ENCODE data around the gene ADAM15.

ADAM15 gene

DNA sequence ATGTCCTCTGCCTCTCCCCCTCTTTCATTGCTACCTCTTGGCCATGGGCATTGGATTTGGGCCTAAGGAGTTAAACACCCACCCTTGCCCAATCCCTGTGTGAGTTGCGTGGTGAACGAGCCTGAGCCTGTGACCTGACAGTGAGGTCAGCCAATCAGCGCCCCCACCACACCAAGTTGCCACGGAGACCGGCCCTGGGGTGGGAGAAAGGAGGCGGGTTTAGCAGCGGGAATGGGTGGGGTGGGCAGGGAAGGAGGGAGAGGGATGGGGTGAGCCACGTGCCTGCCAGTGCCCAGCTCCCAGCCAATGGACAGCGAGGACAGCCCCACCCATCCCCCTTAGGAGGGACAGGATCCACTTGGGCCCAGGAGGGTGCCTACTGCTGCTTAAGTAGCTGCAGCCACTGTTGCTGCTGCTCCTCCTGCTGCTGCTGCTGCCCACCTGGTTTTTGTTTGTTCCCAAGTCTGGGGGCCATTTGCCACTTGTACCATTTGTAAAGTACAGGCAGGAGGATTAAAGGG is 39.0 kb upstream of the ADAM15 start:
- DNase-seq, result no peak

DNA sequence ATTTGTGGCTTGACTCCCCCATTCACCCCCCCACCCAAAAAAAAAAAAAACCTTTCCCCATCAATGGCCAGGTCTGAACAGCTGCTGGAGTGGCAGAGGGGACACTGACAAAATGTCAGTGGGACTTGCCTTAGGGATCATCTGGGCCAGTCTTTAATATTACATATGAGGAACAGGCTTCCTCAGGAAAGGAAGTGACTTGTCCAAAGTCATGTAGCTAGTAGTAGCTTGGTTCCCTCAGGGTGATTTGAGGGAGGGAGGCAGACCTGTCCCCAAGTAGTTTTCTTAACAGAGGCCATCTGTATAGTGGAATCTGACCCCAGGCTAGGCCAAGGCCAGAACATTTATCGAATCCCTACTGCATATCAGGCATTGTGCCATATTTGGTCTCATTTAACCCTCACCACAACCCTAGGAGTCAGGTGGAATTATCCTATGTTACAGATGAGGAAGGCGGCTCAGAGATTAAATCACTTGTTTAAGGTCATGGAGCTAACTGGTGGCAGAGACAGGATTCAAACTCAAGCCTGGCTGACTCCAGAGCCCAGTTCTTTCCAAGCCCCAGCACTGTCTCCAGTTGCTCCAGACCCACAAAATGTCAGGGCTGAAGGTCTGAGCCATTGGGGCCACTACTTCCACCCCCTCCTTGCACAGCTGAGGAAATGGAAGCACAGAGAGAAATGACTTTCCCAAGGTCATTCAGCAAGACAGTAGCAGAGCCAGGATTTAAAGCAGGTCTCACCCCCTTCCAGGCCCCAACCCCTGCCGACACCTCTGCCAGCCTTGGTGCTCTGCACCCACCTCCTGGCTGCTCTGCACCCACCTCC is 38.1 kb upstream of the ADAM15 start:
- no peak for DNase-seq

- no peak for DNase-seq
These were observed 37.5 kb upstream of the ADAM15 start for GRCh38 chr1:155013632-155014031.

GRCh38 chr1:155014709-155015508 is 36.2 kb upstream of the ADAM15 start:
- no peak for DNase-seq

DNA sequence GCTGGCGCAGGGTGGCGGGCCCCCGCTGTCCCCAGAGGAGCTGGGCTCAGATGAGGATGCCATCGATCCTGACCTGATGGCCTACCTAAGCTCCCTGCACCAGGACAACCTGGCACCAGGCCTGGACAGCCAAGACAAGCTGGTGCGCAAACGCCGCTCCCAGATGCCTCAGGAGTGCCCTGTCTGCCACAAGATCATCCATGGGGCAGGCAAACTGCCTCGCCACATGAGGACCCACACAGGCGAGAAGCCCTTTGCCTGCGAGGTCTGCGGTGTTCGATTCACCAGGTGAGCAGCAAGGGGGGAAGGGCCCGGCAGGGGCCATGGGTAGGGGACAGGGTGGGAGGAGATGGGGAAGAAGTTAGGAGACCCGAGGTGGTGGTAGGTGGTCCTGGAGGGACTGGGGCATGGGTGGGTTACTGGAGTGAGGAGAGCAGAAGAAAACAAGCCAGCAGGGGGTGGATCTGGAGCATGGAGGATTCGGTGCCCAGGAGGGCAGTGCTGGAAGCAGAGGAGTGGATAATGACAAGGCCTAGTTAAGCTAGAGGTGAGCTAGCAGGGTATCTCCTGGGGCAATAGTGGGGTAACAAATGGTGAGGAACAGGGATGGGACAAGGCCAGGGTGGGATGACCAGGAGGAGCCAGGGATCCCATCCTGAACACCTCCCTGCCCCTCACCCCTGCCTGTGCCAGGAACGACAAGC is 35.4 kb upstream of the ADAM15 start:
- no peak for DNase-seq

DNA sequence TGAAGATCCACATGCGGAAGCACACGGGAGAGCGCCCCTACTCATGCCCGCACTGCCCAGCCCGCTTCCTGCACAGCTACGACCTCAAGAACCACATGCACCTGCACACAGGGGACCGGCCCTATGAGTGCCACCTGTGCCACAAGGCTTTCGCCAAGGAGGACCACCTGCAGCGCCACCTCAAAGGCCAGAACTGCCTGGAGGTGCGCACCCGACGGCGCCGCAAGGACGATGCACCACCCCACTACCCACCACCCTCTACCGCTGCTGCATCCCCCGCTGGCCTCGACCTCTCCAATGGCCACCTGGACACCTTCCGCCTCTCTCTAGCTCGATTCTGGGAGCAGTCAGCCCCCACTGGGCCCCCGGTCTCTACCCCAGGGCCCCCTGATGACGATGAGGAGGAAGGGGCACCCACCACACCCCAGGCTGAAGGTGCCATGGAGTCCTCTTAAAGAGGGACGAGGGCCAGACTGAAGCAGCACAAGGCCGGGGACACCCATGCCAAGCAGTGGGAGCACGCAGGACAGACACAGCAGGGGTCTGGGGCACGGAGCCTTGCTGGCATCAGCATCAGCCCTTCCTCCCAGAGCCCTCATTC is 34.8 kb upstream of the ADAM15 start:
- DNase-seq, result no peak

DNA sequence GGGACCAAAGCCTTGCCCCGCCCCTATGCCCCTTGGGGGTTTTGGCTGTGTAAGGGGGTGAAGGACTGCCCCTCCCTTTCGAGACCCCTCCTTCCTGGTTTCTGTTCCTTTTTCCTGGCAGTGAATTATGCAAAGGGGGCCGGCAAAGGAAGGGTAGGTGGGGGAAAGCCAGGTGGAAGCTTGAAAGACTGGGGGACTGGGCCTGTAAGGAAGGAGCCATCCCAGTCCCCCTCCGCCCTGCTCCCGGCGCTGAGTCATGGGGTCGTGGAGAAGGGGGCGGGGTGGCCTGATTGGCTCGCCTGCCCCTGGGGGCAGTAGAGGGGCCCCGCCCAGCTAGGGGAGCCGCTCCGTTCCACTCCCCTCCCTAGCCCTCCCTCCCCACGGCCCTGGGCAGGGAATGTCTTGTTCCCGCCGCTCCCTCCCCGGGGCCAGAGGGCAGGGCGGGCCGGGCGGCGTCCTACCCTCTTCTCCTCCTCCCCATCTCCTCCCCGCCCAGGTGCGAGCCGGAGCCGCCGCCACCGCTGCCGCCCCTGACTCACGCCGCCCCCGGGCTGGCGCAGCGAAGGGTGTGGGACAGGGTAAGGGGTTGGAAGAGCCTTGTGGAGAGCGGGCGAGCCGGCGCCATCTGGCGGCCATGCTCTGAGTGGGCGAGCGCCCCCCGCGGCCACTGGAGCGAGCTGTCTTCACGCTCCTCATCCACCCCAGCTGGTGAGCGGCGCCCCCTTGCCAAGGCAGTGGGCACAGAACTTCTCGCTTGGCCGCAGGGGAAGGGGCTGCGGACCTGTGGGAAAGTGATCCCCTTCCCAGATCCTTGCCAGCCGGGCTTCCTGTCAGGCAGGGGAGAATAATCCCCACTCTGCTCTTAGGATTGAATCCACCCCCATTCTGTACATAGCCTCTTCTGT is 33.8 kb upstream of the ADAM15 start:
- no peak for DNase-seq

DNA sequence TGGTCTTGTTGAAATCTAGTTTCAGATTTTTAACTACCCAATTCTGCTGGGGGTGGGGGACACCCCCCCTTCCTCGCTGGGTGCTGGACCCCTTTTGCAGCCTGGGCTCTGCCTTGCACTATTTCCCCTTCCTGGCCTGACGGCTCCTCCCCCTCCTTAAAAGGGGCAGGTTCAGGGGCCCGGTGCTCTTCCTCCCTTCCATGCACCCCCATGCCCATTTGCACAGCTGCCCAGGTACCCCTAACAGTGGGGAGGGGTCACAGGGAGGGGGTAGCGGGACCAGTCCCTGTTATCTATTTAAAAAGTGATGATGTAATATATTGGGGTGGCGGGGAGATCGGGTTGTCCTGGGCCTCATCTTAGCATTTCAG is 33.2 kb upstream of the ADAM15 start:
- no peak for DNase-seq

DNA sequence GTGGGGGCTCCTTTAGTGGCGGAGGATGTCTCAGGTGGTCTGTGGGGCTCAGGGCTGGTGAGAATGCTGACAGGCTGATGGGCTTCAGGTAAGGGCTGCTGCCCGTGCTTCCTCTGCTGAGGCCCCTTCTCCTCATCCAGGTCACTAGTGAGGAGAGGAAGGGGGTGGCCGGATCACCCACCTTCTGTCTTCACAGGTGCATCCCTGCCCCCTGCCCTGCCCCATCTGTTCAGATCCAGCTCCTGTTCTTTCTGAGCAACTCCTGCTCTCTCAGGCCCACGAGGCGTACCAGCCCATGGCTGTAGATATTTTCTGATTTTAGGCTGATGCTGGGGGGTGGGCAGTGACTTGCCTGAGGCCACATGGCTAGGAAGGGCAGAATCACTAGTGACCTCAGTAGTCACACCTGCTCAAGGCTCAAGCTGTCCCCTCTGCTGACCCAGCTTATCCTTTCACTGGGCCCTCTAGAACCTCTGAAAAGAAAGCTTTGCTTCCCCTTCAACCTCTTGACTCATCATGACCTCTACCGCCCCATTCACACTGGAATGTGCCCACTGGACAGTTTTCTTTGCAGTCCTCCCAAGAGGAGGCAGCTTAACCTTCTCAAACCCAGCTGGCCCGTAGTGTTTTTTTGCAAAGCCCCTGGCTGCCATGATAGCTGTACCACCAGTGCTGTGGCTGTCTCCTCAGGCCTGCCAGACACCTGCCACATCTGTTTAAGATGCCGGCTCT is 32.3 kb upstream of the ADAM15 start:
- no peak for DNase-seq

DNA sequence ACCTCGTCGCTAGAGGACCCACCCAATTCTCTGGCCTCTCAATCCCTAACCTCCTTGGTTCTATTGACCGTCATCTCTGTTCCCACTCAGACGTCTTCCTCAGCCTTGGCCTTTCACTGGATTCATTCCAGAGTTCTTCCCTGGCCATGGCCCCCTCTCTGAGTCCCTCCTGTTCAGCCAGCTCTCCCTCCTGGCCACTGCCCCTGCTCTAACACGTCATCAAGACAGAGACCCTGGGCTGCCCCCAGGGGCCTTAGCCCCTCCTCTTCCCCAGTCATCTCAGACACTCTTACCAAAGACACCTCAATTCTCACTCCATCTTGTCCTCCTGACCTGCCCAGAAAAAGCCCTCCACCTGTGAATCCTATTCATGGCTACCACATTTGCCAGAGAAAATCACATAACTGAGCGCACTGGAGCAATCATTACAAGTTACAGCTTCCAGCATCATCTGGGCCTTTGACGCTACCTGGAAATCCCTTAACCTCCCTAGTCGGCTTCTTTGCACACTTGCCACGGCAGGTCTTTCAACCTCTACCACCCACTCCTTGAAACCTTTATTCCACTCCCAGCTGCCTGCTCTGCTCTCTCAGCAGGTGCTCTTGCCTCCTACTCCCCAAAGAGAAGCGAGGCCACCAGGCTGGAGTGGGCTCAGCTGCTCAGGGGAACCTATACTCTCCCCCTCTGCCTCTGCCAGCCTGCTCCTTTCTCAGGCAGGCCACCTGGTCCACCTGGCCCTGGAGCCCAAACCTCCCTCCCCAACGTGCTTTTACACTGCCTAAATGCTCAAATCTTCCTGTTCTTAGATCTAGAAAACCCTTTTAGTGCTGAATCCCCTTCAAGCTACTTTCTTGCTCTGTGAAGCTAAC is 31.5 kb upstream of the ADAM15 start:
- DNase-seq, result no peak

GRCh38 chr1:155022136-155022926 is 28.8 kb upstream of the ADAM15 start:
- DNase-seq, result no peak

GRCh38 chr1:155022927-155023236 is 28.2 kb upstream of the ADAM15 start:
- no peak for DNase-seq

GRCh38 chr1:155023627-155024026 is 27.5 kb upstream of the ADAM15 start:
- no peak for DNase-seq

GRCh38 chr1:155024315-155024714 is 26.8 kb upstream of the ADAM15 start:
- no peak for DNase-seq

- DNase-seq, result no peak
These were observed 25.0 kb upstream of the ADAM15 start for GRCh38 chr1:155026154-155026553.

DNA sequence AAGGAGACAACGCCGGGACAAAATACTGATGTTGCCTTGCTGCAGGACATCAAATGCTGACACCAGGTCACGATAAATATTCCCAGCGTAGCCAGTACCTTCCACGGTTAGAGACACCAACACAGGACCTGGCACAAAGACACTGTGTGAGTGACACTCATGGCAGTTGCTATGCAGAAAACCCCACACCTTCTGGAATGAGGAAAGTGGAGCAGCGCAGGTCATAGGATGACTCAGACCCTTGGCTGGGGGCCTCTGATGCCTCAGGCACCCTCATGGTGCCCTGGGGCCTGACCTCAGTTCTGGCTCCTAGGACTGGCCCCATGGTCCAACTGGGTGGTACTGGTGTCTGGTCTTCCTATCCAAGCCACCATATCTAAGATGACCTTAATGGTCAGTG is 24.5 kb upstream of the ADAM15 start:
- no peak for DNase-seq

GRCh38 chr1:155029513-155030242 is 21.4 kb upstream of the ADAM15 start:
- no peak for DNase-seq

- no peak for DNase-seq
These were observed 20.8 kb upstream of the ADAM15 start for GRCh38 chr1:155030243-155030795.
